Measurements from ENCODE around the gene DLG5.

DLG5 gene

DNA sequence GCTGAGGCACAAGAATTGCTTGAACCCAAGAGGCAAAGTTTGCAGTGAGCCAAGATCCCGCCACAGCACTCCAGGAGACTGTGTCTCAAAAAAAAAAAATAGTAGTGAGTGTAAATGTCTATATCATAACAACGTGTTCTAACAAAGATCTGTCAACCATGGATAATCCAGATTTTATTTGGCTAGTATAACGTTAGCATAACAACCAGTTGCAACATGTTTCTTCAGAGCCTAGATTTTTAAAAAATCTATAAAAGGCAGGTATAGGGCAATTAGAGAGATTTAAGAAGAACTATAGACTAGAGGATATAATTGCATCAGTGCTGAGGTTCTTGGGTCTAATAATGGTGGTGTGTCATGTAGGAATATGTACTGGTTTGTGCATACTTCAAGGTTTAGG, 30.5 kb downstream of the DLG5 start:
- Histone ChIP-seq H3K4me3 (replicated peaks; ENCODE audit: low read depth, low read length) (no peak overlapping the region), H3K36me3 (ENCODE audit: control insufficient read depth, insufficient read depth, low read length) (no peaks in the 10 kb centered on the region), H3K27me3 (replicated peaks; ENCODE audit: control insufficient read depth, insufficient read depth, low read length) (no peaks in the 10 kb centered on the region)
- DNase-seq (ENCODE audit: extremely low read depth, insufficient read length) = no peak
- TF ChIP-seq, protein P1, sequence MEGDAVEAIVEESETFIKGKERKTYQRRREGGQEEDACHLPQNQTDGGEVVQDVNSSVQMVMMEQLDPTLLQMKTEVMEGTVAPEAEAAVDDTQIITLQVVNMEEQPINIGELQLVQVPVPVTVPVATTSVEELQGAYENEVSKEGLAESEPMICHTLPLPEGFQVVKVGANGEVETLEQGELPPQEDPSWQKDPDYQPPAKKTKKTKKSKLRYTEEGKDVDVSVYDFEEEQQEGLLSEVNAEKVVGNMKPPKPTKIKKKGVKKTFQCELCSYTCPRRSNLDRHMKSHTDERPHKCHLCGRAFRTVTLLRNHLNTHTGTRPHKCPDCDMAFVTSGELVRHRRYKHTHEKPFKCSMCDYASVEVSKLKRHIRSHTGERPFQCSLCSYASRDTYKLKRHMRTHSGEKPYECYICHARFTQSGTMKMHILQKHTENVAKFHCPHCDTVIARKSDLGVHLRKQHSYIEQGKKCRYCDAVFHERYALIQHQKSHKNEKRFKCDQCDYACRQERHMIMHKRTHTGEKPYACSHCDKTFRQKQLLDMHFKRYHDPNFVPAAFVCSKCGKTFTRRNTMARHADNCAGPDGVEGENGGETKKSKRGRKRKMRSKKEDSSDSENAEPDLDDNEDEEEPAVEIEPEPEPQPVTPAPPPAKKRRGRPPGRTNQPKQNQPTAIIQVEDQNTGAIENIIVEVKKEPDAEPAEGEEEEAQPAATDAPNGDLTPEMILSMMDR (IDR thresholded peaks at IDR 0.05; ENCODE audit: insufficient read depth, low read length, poor library complexity, severe bottlenecking) = no peak

DNA sequence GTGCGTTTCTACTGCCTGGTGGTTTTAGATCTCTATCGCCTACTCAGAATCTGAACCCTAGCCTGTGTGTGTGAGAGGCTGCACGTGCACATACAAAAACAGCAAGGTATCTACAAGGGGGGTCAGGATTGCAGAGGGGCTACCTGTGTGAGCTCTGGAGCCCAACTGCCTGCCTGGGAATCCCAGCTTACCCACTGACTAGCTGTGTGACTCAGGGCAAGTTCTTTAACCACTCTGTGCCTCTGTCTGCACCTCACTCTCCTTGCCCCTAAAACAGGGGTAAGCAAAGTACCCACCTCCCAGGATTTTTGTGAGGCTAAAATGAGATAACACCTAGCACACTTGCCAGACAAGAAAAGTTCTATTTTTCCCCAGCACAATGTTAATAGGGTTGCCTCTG, 32.5 kb downstream of the DLG5 start:
- TF ChIP-seq, protein P1 (IDR thresholded peaks at IDR 0.05; ENCODE audit: insufficient read depth, low read length, poor library complexity, severe bottlenecking) = no peak

DNA sequence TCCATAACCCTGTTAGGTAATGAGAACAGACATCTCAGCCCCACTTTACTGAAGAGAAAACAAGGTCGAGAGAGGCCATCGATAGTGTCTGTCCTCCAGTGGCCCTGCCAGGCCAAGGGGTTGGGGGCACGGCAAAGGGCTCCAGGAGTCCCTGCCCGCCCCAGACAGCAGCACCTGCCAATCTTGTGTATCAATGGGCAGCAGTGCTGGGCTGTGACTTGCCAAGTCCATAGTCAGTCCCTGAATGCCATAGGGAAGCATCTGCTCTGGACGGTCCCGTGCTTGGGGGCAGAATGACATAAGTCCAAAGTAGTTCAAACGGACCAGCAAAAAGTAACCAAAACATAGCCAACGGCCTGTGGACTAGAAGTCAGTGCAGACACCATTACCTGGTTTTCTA, 33.2 kb downstream of the DLG5 start:
- DNase-seq (ENCODE audit: extremely low read depth, insufficient read length) = no peak
- H3K36me3 ChIP-seq (ENCODE audit: control insufficient read depth, insufficient read depth, low read length) = no peaks in the 10 kb centered on the region
- TF ChIP-seq, protein P1 (IDR thresholded peaks at IDR 0.05; ENCODE audit: insufficient read depth, low read length, poor library complexity, severe bottlenecking) = no peak
- H3K27me3 ChIP-seq (replicated peaks; ENCODE audit: control insufficient read depth, insufficient read depth, low read length) = no peaks in the 10 kb centered on the region
- no peak overlapping the region for H3K4me3 ChIP-seq (replicated peaks; ENCODE audit: low read depth, low read length)

More for the DNA sequence above, 32.5 kb downstream of the DLG5 start:
- H3K36me3 ChIP-seq (ENCODE audit: control insufficient read depth, insufficient read depth, low read length) = no peaks in the 10 kb centered on the region
- no peak for DNase-seq (ENCODE audit: extremely low read depth, insufficient read length)
- no peak overlapping the region for H3K4me3 ChIP-seq (replicated peaks; ENCODE audit: low read depth, low read length)
- H3K27me3 ChIP-seq (replicated peaks; ENCODE audit: control insufficient read depth, insufficient read depth, low read length) = no peaks in the 10 kb centered on the region

DNA sequence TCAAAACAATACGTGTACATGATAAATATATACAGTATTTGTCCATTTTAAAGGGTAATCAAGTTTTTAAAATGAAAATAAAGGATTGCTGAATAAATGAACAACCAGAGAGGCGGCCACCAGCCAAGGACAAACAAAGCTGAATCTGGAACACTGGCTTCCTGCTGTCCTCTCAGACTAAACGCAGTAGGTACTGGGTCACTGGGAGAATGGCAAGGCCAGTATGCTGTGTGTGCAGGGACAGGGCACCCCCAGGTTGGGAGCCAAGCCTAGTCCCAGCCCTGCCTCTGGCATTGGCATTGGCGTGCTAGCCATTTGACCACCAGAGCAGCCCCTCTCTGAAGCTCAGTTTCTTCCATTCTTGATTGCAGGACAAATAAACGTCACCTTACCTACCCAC, 33.8 kb downstream of the DLG5 start:
- no peak for DNase-seq (ENCODE audit: extremely low read depth, insufficient read length)
- TF ChIP-seq, protein P1 (IDR thresholded peaks at IDR 0.05; ENCODE audit: insufficient read depth, low read length, poor library complexity, severe bottlenecking) = no peak
- Histone ChIP-seq H3K4me3 (replicated peaks; ENCODE audit: low read depth, low read length) (no peak overlapping the region), H3K36me3 (ENCODE audit: control insufficient read depth, insufficient read depth, low read length) (no peaks in the 10 kb centered on the region), H3K27me3 (replicated peaks; ENCODE audit: control insufficient read depth, insufficient read depth, low read length) (no peaks in the 10 kb centered on the region)

DNA sequence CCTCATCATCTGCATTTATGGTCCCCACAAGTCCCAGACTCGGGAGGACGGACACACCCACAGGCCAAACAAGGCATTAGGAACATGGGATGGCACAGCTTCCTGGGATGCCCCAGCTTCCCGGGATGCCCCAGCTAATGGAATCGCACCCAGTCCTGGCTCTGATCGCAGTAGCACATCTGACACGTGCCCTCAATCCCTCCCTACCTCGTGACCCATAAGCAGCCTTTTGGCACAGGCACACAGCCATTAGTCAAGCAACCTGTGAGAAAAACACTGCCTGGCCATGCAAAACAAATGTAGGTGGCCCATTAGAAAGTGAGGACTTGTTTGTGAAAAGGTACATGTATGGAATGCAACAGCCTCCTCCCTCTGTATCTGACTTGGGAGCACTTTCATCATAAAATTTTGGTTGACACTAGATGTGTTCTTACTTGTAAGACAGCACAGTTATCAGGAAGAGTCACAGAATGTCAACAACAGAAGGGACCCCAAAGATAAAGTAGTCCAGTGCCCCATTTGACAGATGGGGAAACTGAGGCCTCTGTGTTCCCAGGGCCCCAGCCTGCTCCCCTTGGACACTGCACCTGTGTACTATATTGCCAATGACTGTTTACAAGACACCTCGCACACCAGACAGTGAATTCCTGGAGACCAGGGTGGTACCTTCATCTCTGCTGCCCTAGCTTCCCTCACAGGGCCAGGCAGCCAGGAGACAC, 34.4 kb downstream of the DLG5 start:
- DNase-seq (ENCODE audit: extremely low read depth, insufficient read length) = no peak
- TF ChIP-seq, protein P1 (IDR thresholded peaks at IDR 0.05; ENCODE audit: insufficient read depth, low read length, poor library complexity, severe bottlenecking) = no peak
- H3K36me3 ChIP-seq (ENCODE audit: control insufficient read depth, insufficient read depth, low read length) = no peaks in the 10 kb centered on the region
- H3K4me3 ChIP-seq (replicated peaks; ENCODE audit: low read depth, low read length) = no peak overlapping the region
- H3K27me3 ChIP-seq (replicated peaks; ENCODE audit: control insufficient read depth, insufficient read depth, low read length) = no peaks in the 10 kb centered on the region

DNA sequence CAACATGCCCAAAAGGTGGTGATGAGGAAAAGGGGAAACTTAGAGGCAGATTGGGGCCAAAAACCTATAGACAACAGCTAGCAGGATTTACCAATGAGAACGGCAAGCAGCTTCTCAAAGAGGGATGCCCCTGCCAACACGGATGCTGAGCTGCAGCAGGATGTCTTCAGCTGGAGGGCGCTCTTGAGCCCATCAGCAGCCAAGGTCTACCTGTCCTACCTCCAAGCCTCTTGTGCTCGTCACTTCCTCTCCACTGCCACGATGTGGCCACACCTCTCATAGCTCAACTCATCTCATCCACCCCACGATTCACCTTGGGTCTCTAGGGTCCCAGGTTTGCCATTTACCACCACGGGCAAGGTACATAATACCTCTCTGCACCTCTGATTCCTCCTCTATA, 36.5 kb downstream of the DLG5 start:
- no peak overlapping the region for H3K4me3 ChIP-seq (replicated peaks; ENCODE audit: low read depth, low read length)
- H3K36me3 ChIP-seq (ENCODE audit: control insufficient read depth, insufficient read depth, low read length) = no peaks in the 10 kb centered on the region
- H3K27me3 ChIP-seq (replicated peaks; ENCODE audit: control insufficient read depth, insufficient read depth, low read length) = no peaks in the 10 kb centered on the region
- TF ChIP-seq, protein P1 (IDR thresholded peaks at IDR 0.05; ENCODE audit: insufficient read depth, low read length, poor library complexity, severe bottlenecking) = peak; percentile 38
- no peak for DNase-seq (ENCODE audit: extremely low read depth, insufficient read length)

Data from GM06990 (cell line).